Panc1 (cell line): ENCODE measurements around the gene DNAJC18. TPM values are rescaled to one million over a fixed set of nuclear protein-coding genes. Genes with fewer than 3 reads are reported as not detected.

ENCODE experiments used
- ATAC-seq: fragments of 200-7000 bp; cut with Tn5 transposase; 2 replicates; pipeline ENCODE4 v1.9.1; 2020; ENCODE audit warnings: mild to moderate bottlenecking, moderate library complexity
- BruUV-seq: library from RNA; stranded (reverse); fragments of 400-500 nt; replicated peaks from 2 replicates; lab custom pipeline; 2021; lab: Mats Ljungman, UMichigan
- CTCF ChIA-PET: fragments of 300-600 bp; sonication (Branson Sonifier 250); formaldehyde crosslinking; loops from one replicate; lab custom pipeline; 2022; ENCODE audit warnings: antibody characterized with exemption; lab: Charles Lee
- POLR2A ChIA-PET: fragments of 300-600 bp; sonication (Branson Sonifier 250); formaldehyde crosslinking; loops from one replicate; lab custom pipeline; 2022; ENCODE audit warnings: antibody characterized with exemption; lab: Charles Lee
- DNase-seq: peaks from one replicate; pipeline ENCODE4 v3.0.0-alpha.2; 2010; ENCODE audit warnings: low read depth, low spot score
- H3K27ac ChIP-seq: 2 replicates; pipeline ENCODE4 v1.5.1; 2011; ENCODE audit warnings: mild to moderate bottlenecking, low read length, inconsistent platforms
- H3K27me3 ChIP-seq: fragments of 200-500 bp; sonication (Bioruptor generic); 2 replicates; pipeline ENCODE4 v1.6.0; 2014; ENCODE audit warnings: low read length, inconsistent platforms; ENCODE audit not compliant: control insufficient read depth, insufficient read depth
- H3K36me3 ChIP-seq: fragments of 200-500 bp; sonication (Bioruptor generic); 2 replicates; pipeline ENCODE4 v1.5.1; 2014; ENCODE audit warnings: inconsistent platforms, mild to moderate bottlenecking, low read length, moderate library complexity; ENCODE audit not compliant: control insufficient read depth, insufficient read depth
- H3K4me1 ChIP-seq: 2 replicates; pipeline ENCODE4 v1.5.1; 2011; ENCODE audit warnings: inconsistent platforms, mild to moderate bottlenecking, low read length, moderate library complexity; ENCODE audit not compliant: control insufficient read depth, insufficient read depth
- H3K4me3 ChIP-seq, 2 experiments: 2 replicates each; pipeline ENCODE4 v1.5.1; 2011 to 2012; ENCODE audit warnings: low read depth in 2 of 2, low read length in 2 of 2, mild to moderate bottlenecking in 2 of 2, inconsistent platforms in 1 of 2, moderate library complexity in 1 of 2
- H3K9me3 ChIP-seq: fragments of 200-500 bp; sonication (Bioruptor generic); 2 replicates; pipeline ENCODE4 v1.5.1; 2014; ENCODE audit warnings: low read depth, mild to moderate bottlenecking, inconsistent platforms, low read length, moderate library complexity; ENCODE audit not compliant: control insufficient read depth, insufficient read depth
- CTCF ChIP-seq: fragments of 450-650 bp; IDR thresholded peaks from 2 replicates; pipeline ENCODE4 v1.5.1; 2017; ENCODE audit warnings: mild to moderate bottlenecking
- POLR2AphosphoS5 ChIP-seq: IDR thresholded peaks from 2 replicates; pipeline ENCODE4 v1.6.1; 2012; ENCODE audit warnings: mild to moderate bottlenecking, low read depth, low read length, moderate library complexity
- SIN3A ChIP-seq: IDR thresholded peaks from 2 replicates; pipeline ENCODE4 v1.6.1; 2012; ENCODE audit warnings: low read depth, mild to moderate bottlenecking, low read length, moderate library complexity, borderline replicate concordance; ENCODE audit not compliant: insufficient read depth
- TCF7L2 ChIP-seq: IDR thresholded peaks from 2 replicates; pipeline ENCODE4 v1.6.1; 2011; ENCODE audit warnings: mild to moderate bottlenecking, low read depth, low read length, inconsistent platforms
- in situ Hi-C: cut with HindIII; loops from 2 replicates; pipeline ENCODE4 v1.10.0; 2016; ENCODE audit warnings: low sequenced_read_pairs, low pct_unique_long_range_greater_than_20kb
- intact Hi-C: fragments of 100-400 bp; cut with micrococcal nuclease; formaldehyde crosslinking; loops from one replicate; pipeline ENCODE4 v1.10.0; 2022; ENCODE audit not compliant: unreplicated experiment
- total RNA-seq: library from RNA; stranded (reverse); gene quantifications from one replicate; pipeline ENCODE4 v1.2.1, GENCODE V29; 2021; ENCODE audit not compliant: unreplicated experiment
- TF ChIP-seq, protein P1 (sequence below), 2 experiments: IDR thresholded peaks; 2 replicates each; pipeline ENCODE4 v1.6.1; 2011 to 2012; ENCODE audit warnings: low read depth in 2 of 2, control low read depth in 1 of 2, low read length in 1 of 2, mild to moderate bottlenecking in 1 of 2, moderate library complexity in 1 of 2; ENCODE audit not compliant: insufficient read depth in 1 of 2

The DNAJC18 gene
- total RNA-seq, 1 experiment from 2014 or later: 8.8 TPM

DNA sequence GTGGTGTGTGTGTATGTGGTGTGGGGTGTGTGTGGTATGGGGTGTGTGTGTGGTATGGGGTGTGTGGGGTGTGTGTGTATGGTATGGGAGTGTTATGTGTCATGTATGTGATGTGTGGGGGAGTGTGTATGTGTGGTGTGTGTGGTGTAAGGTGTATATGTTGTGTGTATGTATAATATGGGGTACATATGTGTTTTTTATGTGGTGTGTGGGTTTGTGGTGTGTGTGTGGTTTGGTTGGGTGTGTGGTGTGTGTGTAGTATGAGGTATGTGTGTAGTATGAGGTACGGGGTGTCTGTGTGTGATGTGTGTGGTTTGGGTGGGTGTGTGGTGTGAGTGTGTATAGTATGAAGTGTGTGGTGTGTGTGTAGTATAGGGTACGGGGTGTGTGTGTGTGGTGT, 11.9 kb upstream of the DNAJC18 start:
- no TSS peak for BruUV-seq
- ChIA-PET CTCF (no interaction called here), POLR2A (no interaction called here)
- Histone ChIP-seq H3K4me3 (no peak overlapping the region), H3K27me3 (no peaks in the 10 kb centered on the region), H3K27ac (no peak overlapping the region), H3K36me3 (no peaks in the 10 kb centered on the region), H3K9me3 (no peaks in the 10 kb centered on the region), H3K4me1 (no peaks in the 10 kb centered on the region)
- TF ChIP-seq SIN3A (no peak), TCF7L2 (no peak), POLR2AphosphoS5 (no peak), CTCF (no peak)
- TF ChIP-seq, protein P1, sequence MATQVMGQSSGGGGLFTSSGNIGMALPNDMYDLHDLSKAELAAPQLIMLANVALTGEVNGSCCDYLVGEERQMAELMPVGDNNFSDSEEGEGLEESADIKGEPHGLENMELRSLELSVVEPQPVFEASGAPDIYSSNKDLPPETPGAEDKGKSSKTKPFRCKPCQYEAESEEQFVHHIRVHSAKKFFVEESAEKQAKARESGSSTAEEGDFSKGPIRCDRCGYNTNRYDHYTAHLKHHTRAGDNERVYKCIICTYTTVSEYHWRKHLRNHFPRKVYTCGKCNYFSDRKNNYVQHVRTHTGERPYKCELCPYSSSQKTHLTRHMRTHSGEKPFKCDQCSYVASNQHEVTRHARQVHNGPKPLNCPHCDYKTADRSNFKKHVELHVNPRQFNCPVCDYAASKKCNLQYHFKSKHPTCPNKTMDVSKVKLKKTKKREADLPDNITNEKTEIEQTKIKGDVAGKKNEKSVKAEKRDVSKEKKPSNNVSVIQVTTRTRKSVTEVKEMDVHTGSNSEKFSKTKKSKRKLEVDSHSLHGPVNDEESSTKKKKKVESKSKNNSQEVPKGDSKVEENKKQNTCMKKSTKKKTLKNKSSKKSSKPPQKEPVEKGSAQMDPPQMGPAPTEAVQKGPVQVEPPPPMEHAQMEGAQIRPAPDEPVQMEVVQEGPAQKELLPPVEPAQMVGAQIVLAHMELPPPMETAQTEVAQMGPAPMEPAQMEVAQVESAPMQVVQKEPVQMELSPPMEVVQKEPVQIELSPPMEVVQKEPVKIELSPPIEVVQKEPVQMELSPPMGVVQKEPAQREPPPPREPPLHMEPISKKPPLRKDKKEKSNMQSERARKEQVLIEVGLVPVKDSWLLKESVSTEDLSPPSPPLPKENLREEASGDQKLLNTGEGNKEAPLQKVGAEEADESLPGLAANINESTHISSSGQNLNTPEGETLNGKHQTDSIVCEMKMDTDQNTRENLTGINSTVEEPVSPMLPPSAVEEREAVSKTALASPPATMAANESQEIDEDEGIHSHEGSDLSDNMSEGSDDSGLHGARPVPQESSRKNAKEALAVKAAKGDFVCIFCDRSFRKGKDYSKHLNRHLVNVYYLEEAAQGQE (IDR thresholded peaks at IDR 0.05; ENCODE audit: insufficient read depth in 1 of 2, low read depth in 2 of 2, low read length in 1 of 2): no peak
- no peak for DNase-seq
- intact Hi-C loops (no loop called here), in situ Hi-C loops (no loop called here)
- no peak for ATAC-seq

GRCh38 chr5:139446956-139447779, 7.8 kb upstream of the DNAJC18 start:
- no peak for ATAC-seq
- H3K27ac ChIP-seq: no peak overlapping the region
- no TSS peak for BruUV-seq
- H3K9me3 ChIP-seq: no peaks in the 10 kb centered on the region
- intact Hi-C loops: no loop called here
- ChIA-PET POLR2A (interaction anchor here (0.6 to 1.0 kb wide), 2 partner anchors 22 to 32 kb away, joined by 3 to 5 read pairs; no protein-coding TSS in a partner anchor), CTCF (no interaction called here)
- TF ChIP-seq TCF7L2 (no peak), POLR2AphosphoS5 (no peak), CTCF (no peak), SIN3A (no peak)
- TF ChIP-seq, protein P1 (IDR thresholded peaks at IDR 0.05; ENCODE audit: insufficient read depth in 1 of 2, low read depth in 2 of 2, low read length in 1 of 2): no peak
- no peaks in the 10 kb centered on the region for H3K36me3 ChIP-seq
- no peaks in the 10 kb centered on the region for H3K4me1 ChIP-seq
- no peak overlapping the region for H3K4me3 ChIP-seq
- DNase-seq: no peak
- in situ Hi-C loops: no loop called here
- no peaks in the 10 kb centered on the region; the same call in 1 of the 2 replicates for H3K27me3 ChIP-seq
